ENCODE results near the gene MAD1L1.

Gene MAD1L1

DNA sequence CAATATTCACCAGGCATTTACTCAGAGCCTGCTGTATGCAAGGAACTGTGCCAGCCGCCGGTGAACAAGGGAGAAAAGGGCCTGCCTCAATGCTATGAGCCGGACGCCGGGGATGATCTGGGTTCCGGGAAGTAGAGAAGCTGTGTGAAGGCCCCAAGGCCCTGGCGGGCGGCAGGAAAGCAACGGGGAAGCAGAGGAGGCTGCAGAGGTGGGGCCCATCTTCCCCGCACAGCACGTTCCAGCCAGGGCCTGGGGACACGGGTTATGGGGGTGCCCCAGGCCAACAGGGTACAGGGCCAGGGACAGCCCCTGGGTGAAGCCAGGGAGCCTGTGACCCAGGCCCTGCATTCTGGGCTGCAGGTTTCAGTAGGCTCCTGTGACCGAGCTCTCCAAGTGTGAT lies 179.3 kb downstream of the MAD1L1 start:
- no peak for DNase-seq

DNA sequence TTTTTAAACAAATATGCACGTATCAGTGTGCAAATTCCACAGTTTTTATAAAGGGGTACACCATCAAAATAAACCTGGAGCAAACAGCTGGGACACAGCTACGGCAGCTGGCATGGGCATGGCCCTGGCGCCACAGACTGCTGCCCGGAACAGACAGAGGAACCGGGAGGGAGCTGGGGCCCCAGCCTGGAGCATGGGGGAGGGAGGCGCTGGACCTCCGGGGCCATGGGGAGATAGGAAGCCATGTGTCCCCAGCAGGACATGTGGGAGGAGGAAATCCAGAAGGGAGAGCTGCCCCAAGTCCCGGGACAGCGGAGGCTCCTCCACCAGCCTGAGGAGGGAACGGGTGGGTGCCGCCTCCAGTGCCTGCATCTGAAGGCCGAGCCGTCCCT lies 180.1 kb downstream of the MAD1L1 start:
- DNase-seq: no peak

DNA sequence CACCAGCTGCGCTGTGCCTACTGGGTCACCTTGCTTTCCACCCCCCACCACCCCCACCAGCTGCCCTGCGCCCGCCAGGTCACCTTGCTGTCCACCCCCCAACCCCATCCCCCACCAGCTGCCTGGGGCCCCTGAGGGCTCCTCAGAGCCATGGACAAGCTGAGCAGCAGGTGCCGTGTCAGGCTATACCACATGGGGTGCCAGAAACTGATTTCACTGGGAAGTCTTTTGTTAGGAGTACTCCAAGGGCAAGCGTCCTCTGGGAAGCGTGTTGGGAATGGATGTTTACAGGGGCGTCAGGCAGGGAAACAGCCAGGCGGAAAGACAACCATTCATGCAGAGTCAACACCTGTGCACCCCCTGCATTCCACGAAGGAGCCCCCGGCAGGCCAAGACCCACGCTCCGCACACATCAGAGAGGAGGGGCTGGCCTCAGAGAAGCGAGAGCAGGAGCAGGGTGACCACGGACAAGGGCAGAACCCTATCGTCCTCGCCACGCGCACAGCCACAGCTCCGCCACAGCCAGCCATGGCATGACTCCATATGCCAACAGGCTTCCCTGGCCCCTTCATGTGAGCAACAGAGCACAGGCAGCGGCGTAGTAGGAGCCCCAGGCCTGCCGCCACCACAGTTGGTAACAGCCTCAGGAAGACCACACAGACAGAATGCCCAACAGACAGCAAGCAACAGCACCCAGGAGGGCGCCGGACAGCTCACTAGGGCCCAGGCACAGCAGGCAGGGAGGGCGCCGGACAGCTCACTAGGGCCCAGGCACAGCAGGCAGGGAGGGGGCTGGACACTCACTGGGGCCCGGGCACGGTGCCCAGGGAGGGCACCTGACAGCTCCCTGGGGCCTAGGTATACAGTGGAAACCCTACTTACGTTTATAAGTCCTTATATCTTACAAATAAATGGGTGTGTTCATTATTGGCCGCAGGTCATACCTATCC lies 180.8 kb downstream of the MAD1L1 start:
- peak; percentile 87 for DNase-seq

DNA sequence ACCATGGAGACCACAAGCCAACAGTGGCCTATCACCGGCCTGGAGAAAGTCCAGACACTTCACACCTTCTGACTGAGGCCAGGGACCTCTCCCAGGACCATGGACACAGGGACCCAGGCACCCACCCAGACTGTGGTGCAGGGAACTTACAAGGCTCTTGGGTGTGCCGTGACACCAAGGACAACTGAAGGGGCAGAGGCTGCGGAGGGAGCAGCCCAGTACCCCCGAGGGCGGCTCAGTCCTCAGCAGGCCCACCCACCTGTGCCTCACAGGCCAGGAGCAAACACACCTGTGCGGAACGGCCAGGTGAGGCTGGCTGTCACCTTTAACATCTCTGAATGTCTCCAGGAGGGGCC lies 182.3 kb downstream of the MAD1L1 start:
- no peak for DNase-seq

DNA sequence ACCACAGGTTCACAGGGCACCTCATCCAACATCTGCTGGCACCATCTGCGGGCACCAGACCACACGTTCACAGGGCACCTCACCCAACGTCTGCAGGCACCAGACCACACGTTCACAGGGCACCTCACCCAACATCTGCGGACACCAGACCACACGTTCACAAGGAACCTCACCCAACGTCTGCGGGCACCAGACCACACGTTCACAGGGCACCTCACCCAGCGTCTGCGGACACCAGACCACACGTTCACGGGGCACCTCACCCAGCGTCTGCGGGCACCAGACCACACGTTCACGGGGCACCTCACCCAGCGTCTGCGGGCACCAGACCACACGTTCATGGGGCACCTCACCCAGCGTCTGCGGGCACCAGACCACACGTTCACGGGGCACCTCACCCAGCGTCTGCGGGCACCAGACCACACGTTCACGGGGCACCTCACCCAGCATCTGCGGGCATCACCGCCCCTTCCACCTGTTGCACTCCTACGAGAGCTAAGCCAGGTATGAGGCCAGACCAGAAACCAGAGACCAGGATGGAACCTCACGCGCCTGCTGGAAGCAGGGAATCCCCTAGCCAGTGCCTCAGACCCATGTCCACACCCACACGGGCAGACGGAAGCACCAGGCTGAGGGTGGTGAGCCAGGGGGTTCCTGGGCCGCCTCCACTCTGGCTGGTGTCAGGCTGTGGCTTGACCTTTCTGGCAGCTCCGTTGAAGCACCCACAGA lies 182.8 kb downstream of the MAD1L1 start:
- no peak for DNase-seq

DNA sequence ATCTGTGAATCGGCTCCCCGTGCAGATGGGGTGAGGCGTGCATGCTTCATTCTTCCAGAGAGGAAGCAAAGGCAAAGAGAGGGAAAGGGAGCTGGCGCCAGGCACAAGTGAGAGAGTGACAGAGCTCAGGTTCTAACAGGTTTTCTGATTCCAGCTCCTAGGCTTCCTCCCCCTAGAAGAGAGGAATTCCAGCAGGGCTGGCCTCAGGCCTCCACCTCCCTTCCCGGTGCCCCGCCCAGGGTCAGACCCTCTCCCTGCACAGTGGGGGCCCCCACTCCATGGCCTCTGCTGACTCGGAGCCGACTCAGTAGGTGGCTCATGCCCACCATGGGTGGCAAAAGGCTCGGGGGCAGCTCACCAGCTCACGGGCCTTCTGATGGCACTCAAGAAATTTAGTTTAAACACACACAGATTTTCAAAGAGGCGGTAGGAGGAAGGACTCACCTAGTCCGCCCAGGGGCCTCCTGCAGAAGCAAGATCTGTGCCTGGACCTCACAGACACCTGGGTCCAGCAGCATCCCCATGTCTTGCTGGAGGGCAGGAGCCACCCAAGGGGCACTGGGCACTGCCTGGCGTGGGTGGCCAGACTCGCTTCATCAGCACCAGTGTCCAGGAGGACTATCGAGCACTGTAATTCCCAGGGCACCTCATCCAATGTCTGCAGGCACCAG lies 183.5 kb downstream of the MAD1L1 start:
- no peak for DNase-seq

DNA sequence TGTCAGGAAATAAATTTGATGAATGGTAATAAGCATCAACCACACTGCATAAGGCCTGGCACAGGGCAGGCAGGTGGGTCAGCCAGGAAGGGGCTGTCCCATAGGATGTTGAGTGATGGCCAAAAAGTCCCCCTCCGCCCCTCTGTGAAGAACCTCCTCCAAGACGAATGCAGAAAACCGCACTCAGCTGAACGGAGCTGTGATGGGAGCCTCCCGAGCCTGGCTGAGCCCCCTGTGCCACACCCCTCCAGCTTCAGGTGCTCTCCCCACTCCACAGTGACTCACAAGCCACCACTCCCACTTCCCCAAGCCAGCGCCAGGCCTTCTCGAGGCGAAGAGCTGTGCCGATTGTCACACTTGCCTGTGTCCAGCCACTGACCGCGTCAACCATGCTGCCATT lies 184.2 kb downstream of the MAD1L1 start:
- DNase-seq: no peak

DNA sequence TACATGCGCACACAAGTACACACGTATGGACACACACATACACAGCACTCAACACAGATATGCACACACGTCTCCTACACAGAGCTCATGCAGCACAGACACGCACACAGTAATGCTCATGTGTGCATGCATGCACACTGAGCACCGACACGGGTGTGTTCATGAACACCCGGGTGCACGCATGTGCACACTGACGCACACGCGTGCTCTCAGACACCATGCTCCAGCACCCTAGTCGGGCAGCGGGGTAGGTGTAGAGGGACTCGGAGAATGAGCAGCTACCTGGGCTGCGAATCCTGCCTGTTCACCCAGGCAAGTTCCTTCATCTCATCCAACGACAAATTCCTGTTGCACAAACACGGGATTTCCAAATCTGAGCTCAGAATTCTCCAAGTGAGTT lies 184.7 kb downstream of the MAD1L1 start:
- no peak for DNase-seq

DNA sequence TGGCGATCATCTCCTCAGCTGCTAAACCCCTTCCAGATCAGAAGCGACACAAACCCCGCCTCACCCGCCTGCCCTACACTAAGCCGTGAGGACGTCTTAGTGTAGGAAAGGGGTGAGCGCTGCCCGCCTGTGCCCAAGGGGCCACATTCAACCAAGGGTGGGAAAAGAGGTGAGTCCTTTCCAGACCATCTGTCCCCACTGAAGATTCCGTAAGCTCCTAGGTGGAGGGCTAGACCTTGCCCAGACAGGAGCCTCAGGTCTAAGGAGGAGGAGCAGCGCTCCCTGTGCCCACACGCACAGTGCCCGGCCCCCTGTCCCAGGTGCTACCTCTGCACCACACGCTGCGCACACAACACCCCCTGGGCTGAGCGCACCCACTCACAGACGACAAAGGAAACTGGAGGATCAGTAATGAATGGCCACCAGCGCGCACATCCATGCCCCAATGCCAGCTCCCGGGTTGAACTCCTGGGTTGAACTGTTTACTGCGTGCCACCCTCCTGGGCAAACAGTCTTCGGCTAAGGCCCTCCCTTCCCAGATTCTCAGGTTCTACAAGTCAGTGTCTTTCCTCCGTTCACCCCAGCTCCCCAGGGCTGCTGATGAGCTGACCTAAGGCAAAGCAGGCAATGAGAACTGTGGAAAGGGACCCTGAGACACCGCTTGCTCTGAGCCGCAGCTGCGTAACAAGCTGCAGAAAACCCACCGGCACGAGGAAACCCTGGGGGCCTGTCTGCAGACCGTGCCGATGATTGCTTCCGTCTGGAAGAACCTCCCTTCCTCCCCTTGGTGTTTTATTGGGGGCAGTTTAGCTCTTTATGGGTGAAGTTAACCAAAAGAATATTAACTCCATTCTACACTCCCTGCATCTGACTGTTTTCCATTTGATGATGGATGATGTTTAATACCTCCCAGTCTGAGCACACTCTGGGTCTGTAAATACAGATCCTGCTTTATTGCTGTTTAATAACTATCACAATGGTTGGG lies 185.9 kb downstream of the MAD1L1 start:
- no peak for DNase-seq

DNA sequence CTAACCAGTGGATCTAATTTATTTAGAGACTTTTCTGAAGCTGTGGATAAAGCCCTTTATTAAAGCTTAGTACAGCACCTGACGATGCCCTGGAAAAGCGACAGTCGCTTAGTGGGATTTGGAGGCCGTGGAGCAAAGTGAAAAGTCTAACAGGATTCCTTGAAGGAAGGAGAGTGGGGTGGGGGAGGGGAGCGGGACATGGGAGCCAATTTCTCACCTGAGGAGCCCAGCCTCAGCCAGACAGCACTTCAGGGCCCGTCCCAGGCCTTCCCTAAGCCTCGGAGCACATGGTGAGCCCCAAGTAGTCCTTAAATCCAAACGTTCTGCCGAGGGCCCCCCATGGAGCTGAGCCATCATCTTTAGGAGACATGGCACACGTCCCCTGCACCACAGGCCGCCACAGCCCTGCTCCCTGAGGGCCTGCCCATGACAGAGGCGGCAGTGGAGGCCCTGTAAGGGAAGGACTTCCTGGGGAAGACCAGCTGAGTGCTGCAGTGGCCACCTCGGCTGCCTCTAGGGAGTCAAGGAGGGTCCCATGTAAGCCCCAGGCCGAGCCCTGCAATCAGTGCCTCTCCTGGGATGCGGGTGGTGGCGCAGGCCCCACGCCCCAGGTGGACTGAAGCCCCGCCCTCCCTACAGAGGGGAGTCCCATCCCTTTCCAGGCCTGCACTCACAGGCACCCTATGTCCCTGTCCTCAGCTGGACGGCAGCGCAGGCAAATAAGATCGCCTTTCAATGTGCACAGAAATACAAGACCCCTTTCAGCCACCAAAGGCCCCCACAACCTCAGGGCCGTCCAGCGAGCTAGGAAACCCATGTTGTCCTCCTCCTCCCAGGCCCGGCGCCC lies 187.0 kb downstream of the MAD1L1 start:
- no peak for DNase-seq

DNA sequence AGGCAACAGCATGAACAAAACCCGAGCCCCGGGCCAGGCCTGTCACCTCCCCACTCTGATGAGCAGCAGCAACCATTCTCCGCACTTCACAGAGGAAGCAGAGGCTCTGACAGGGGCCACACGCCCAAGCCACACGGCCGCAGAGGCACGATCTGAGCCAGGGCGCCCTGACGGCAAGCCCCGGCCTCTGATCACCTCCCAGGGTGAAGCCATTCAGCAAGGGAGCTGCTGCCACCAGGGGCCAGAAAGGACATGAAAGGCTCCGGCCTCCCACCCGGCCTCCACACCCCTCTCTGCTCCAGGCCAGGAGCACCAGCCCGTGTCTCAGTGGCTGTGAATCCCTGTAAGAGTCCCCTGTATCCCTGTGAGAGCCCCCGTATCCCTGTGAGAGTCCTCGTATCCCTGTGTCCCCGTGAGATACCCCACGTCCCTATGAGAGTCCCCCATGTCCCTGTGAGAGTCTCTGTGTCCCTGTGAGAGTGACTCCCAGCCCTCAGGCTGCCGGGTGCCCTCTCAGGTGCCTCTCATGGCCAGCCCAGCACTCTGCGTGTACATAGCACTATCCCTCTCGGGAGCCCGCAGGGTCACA lies 187.8 kb downstream of the MAD1L1 start:
- DNase-seq: no peak

DNA sequence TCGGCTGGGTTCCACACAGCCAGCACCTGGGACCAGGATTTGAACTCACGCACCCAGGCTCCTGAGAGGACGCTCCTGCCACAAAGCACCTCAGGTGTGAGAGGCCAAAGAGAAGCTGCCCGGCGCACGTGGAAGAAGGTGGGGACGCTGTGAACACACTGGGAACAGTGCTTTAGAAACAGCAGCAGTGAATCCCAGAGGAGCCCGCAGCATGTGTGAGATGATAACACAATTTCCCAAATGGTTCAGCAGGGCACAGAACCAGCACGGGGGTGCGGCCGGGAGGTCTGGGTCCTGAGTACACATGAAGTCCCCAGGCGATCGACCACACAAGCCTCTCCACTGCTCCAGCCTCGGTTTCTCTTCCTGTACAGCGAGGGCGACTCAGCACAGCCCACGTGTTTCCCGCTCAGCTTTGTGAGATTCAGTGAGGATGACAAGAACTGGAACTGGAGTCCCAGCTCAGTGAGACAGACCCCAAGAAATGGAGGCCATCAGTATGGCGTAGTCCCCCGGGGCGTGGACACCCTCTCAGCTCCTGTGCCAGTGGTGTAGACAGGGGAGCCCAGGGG lies 188.3 kb downstream of the MAD1L1 start:
- DNase-seq: no peak

DNA sequence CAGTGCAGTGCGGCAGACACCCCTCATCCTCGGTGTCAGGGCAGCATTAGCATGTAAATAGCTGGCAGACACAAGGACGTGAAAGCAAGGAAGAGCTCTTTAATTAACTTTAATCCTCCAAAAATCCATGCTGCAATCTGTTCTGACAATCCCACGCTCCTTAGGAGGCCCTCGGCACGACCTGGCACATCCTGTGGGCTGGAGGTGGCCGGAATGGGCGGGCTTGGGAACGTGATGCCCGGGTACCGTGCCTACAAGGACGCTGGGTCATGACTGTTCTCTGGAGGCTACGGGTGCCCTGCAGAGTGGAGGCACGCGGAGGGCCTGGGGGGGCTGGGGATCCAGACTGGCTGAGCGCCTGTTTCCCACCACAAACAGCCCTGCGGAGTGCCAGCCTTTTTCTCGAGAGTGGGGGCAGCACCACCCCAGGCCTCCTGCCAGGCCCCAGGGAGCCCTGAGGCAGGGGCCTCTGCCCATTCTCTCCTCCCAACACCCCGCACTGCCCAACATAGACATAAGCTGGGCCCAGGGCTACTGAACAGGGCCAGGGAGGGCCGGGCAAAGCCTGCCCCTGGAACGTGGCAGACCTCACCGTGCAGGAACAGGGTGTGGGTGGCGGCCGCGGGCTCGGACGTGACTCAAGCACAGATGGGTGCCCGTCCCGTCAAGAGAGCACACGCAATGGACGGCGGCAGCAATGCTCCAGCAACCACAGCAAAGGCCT lies 189.3 kb downstream of the MAD1L1 start:
- no peak for DNase-seq

DNA sequence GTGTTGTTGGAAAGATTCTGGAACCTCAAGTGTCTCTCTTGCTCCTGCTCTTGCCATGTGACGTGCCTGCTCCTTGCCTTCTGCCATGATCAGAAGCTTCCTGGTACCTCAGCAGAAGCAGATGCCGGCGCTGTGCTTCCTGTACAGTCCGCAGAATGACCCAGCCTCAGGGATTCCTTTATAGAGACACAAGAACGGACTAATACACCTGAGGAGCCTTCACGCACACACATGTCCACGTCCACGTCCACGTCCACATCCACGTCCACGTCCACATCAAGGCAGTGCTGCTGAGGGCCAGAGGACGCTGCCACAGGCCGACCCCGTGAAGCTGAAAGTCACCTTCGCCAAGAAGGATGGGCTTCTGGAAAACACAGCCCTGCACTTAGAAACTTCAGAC lies 190.1 kb downstream of the MAD1L1 start:
- no peak for DNase-seq

DNA sequence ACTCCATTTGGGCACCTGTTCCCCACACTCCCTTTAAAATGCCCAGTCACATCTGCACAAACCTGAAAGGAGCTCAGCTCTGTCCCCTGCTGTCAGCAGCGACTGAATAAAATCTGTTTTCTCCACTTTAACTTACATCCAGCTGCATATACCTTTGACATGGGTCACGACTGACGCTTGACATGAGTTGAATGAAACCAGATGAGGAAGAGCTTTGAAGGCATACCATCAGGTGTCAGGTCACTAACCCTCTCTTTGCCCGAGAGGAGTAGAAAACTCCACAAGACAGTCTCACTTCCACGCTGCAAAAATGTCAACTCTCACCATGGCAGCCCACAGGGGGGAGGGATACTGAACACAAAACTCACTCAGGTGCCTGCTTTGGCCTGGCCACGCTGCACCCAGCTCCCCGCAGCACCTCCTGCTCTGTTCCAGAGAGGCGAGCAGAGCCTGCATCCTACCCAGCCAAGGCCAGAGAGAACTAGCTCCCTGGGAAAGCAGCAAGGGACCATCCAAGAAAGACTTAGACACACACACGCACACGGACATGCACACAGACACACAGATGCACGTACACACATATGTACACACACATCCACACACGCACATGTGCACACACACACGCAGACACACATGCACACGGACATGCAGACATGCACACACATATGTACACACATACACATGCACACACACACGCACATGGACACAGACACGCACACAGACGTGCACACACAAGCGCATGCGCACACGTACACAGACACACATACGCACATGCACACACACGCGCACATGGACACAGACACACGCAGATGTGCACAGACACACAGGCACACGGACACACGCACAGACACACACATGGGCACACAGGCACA lies 191.0 kb downstream of the MAD1L1 start:
- no peak for DNase-seq

DNA sequence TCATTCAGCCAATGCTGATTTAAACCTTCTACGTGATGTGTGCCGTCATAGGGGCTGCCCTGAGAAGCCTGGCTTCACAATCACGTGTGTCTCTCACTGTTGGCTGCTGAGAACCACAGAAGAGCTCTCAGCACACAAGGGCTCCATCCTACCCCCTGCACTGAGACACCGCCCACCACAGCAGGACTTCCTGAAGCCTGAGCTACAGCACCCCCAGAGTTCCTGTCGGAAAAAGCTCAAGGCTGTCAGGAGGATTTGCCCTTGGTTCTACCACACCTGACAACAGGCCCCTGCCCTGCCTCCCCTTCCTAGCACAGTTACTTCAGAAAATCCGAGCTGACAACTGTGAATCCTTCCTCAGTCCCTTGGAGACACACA lies 191.9 kb downstream of the MAD1L1 start:
- DNase-seq: peak; percentile 77

DNA sequence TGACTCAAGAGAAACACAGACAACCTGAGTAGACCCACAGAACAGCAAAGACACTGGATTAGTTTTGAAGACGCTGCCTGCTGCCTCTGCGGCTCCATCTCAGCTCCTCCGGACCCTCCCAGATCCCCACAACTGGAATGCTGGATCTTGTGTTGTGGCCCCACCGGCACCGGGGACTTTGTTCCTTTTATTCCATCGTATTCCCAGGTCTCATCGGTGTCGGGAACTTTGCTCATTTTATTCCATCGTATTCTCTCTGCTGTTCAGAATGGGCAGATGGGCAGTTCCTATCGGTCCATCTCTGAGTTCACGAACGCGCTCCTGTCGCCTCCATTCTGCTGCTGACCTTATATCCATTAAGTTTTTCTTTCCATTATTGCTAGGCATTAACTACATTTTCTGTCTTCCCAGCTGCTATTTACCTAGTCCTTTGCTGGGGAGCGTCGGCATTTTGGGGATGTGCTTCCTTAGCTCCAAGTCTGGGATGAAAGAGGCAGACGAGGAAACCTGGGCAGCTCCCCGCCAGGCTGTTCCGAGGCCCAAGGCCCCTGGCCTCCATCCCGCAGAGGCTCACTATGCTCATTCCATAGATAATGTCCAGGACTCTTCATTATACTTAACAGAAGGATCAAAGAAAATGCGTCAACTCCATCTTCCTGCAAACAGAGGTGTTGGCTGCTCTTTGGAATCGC lies 192.4 kb downstream of the MAD1L1 start:
- no peak for DNase-seq

DNA sequence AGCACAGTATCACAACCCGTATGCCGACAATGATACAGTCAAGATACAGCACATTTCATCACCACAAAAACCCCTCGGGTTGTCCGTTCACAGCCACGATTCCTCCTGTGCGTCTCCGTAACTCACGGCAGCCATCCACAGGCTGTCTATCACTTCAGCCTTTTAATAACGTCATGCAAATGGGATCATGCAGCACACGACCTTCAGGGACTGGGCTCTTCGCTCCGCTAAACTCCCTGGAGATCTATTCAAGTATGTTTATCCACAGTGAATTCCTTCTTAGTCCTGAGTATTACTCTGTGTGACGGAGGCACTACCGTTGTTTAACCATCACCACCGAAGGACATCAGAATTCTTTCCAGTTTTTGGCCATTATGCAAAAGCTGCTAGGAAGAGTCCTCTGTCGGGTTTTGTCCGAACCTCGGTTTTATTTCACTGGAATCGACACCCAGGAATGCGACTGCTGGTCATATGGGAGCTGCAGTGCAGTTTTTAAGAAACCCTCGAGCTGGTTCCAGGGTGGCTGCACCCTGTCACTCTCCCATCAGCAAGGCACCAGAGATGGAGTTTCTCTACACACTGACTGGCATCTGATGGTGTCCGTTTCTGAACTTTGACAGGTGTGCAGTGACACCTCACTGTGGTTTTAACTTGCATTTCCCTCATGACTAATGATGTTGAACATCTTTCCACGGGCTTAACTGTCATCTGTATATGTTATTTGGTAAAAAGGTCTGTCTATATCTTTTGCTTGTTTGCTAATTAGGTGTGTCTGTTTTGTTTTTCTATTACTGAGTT lies 193.6 kb downstream of the MAD1L1 start:
- no peak for DNase-seq
